ENCODE measurements around the gene VSTM2L. TPM values are rescaled to one million over a fixed set of nuclear protein-coding genes. Genes with fewer than 3 reads are reported as not detected.

Gene VSTM2L
- total and polyA plus RNA-seq, 2 of the 4 experiments (the other 2 are of a cell fraction): 0.18 to 0.19 TPM

GRCh38 chr20:37896932-37897548 is 5.9 kb upstream of the VSTM2L start:
- peaks cover 54% of the 10 kb centered on the region for H3K27me3 ChIP-seq (ENCODE audit: control insufficient read depth, insufficient read depth, low read length)
- no peak for ATAC-seq (ENCODE audit: low read depth)

More at GRCh38 chr20:37896932-37897548, 5.9 kb upstream of the VSTM2L start:
- ChIA-PET POLR2A (ENCODE audit: unreplicated experiment) (no interaction called here), CTCF (no interaction called here)
- H3K27ac ChIP-seq (ENCODE audit: insufficient read depth, low read length): no peak overlapping the region
- no peak overlapping the region for H4K5ac ChIP-seq (ENCODE audit: low read depth, low read length)
- H3K4me3 ChIP-seq (ENCODE audit: insufficient read depth, low read depth, low read length): no peak overlapping the region
- no peak overlapping the region for H2AK5ac ChIP-seq (ENCODE audit: low read depth, low read length)
- no peaks in the 10 kb centered on the region for H3K9me3 ChIP-seq (ENCODE audit: control insufficient read depth, insufficient read depth, low read length)
- H3K9ac ChIP-seq (ENCODE audit: low read depth, low read length): no peak overlapping the region
- H3K36me3 ChIP-seq (ENCODE audit: control insufficient read depth, insufficient read depth, low read length): no peaks in the 10 kb centered on the region
- no TSS peak for BruUV-seq (replicated peaks)
- no peaks in the 10 kb centered on the region for H3K79me1 ChIP-seq (ENCODE audit: low read depth in 1 of 2, low read length in 2 of 2)
- H4K8ac ChIP-seq (ENCODE audit: low read depth in 2 of 2, low read length in 2 of 2): no peak overlapping the region
- H3K4me2 ChIP-seq (ENCODE audit: low read depth, low read length): no peak overlapping the region
- no peak overlapping the region for H3K18ac ChIP-seq (ENCODE audit: low read depth, low read length)
- no peak for DNase-seq
- H3K14ac ChIP-seq (replicated peaks; ENCODE audit: low read depth, low read length): no peak overlapping the region
- H3K4ac ChIP-seq (ENCODE audit: low read depth, low read length): no peak overlapping the region
- no peak overlapping the region for H4K91ac ChIP-seq (ENCODE audit: insufficient read depth, low read depth, low read length)
- no peak overlapping the region for H2AFZ ChIP-seq (replicated peaks; ENCODE audit: low read length, poor library complexity)
- peaks cover 7% of the 10 kb centered on the region for H4K20me1 ChIP-seq (ENCODE audit: insufficient read depth, low read length)
- TF ChIP-seq RFX5 (IDR thresholded peaks at IDR 0.05; ENCODE audit: low read depth, low read length) (no peak), BHLHE40 (IDR thresholded peaks at IDR 0.05; ENCODE audit: low read depth, low read length) (no peak), MAFK (IDR thresholded peaks at IDR 0.05; ENCODE audit: low read depth, low read length) (no peak), RCOR1 (IDR thresholded peaks at IDR 0.05; ENCODE audit: insufficient replicate concordance, low read length) (no peak), MXI1 (IDR thresholded peaks at IDR 0.05; ENCODE audit: borderline replicate concordance, low read depth, low read length) (no peak)
- intact Hi-C loops (cut with micrococcal nuclease) (loop anchor here (2.0 kb wide), 1 partner anchor 332 kb away; no protein-coding TSS in a partner anchor), in situ Hi-C loops (cut with MboI; ENCODE audit: low sequenced_read_pairs) (no loop called here), dilution Hi-C loops (cut with HindIII; ENCODE audit: low sequenced_read_pairs, unreplicated experiment) (no loop called here)
- H3K23ac ChIP-seq (ENCODE audit: low read depth, low read length): no peak overlapping the region
- H2BK5ac ChIP-seq (ENCODE audit: low read depth, low read length, poor library complexity, severe bottlenecking): no peak overlapping the region
- no peaks in the 10 kb centered on the region for H3K9me1 ChIP-seq (ENCODE audit: insufficient read depth, low read length)
- H2BK15ac ChIP-seq (ENCODE audit: low read depth, low read length): no peak overlapping the region
- no peaks in the 10 kb centered on the region for H3K4me1 ChIP-seq (ENCODE audit: control insufficient read depth, insufficient read depth, low read length)
- no peak overlapping the region for H2AK9ac ChIP-seq (replicated peaks; ENCODE audit: low read depth, low read length, poor library complexity)
- H3K56ac ChIP-seq (ENCODE audit: extremely low read depth, insufficient read depth, low read length): no peak overlapping the region
- no peak overlapping the region for H2BK120ac ChIP-seq (ENCODE audit: low read depth, low read length)
- no peak overlapping the region for H2BK20ac ChIP-seq (ENCODE audit: low read depth, low read length)
- 29% methylated on average over 6 of the region's 12 CpGs; no CpG with 5 or more reads in 1 of the 2 experiments for WGBS, 2 experiments (ENCODE audit: extremely low coverage in 2 of 2, insufficient read length in 1 of 2)
